Neural cell (in vitro differentiated cells): ENCODE measurements around the gene RNASE7. TPM values are rescaled to one million over a fixed set of nuclear protein-coding genes. Genes with fewer than 3 reads are reported as not detected.

Source experiments
- H2AFZ ChIP-seq: fragments of 200-600, 300-800 bp; sonication (generic), shearing (Covaris generic); 2 replicates; pipeline ENCODE4 v1.6.0; 2014; ENCODE audit warnings: low read depth, mild to moderate bottlenecking, antibody characterized with exemption, low read length, moderate library complexity
- H3F3A ChIP-seq: fragments of 200-600 bp; shearing (Covaris generic); 2 replicates; pipeline ENCODE4 v1.6.1; 2016; ENCODE audit warnings: mild to moderate bottlenecking, moderate library complexity, mixed read lengths, antibody characterized with exemption, low read length; ENCODE audit not compliant: insufficient read depth, poor library complexity, severe bottlenecking
- H3K27ac ChIP-seq: fragments of 200-600, 300-800 bp; sonication (generic), shearing (Covaris generic); 2 replicates; pipeline ENCODE4 v1.5.1; 2014; ENCODE audit warnings: mild to moderate bottlenecking, low read length, moderate library complexity
- H3K27me3 ChIP-seq: fragments of 300-800, 200-600 bp; sonication (generic), shearing (Covaris generic); 2 replicates; pipeline ENCODE4 v1.6.0; 2014; ENCODE audit warnings: mild to moderate bottlenecking, low read depth, low read length, moderate library complexity; ENCODE audit not compliant: insufficient read depth
- H3K36me3 ChIP-seq: fragments of 300-800, 200-600 bp; sonication (generic), shearing (Covaris generic); 2 replicates; pipeline ENCODE4 v1.5.1; 2014; ENCODE audit warnings: mild to moderate bottlenecking, antibody characterized with exemption, low read length, moderate library complexity; ENCODE audit not compliant: insufficient read depth
- H3K4me2 ChIP-seq: fragments of 300-800, 200-600 bp; sonication (generic), shearing (Covaris generic); 2 replicates; pipeline ENCODE4 v1.6.0; 2014; ENCODE audit warnings: mild to moderate bottlenecking, low read length
- H3K4me3 ChIP-seq: fragments of 300-800, 200-600 bp; sonication (generic), shearing (Covaris generic); 2 replicates; pipeline ENCODE4 v1.5.1; 2014; ENCODE audit warnings: mild to moderate bottlenecking, low read length, moderate library complexity
- H3K79me2 ChIP-seq: fragments of 200-600 bp; shearing (Covaris generic); replicated peaks from 2 replicates; pipeline ENCODE4 v1.6.0; 2014; ENCODE audit warnings: mild to moderate bottlenecking, low read length, moderate library complexity; ENCODE audit not compliant: insufficient read depth
- H3K9ac ChIP-seq: fragments of 300-800, 200-600 bp; sonication (generic), shearing (Covaris generic); 2 replicates; pipeline ENCODE4 v1.6.1; 2016; ENCODE audit warnings: mild to moderate bottlenecking, low read length, mixed read lengths
- H3K9me2 ChIP-seq: fragments of 200-600 bp; shearing (Covaris generic); 2 replicates; pipeline ENCODE4 v1.6.1; 2016; ENCODE audit warnings: mild to moderate bottlenecking, low read length, mixed read lengths; ENCODE audit not compliant: insufficient read depth
- H3K9me3 ChIP-seq: fragments of 200-600, 300-800 bp; sonication (generic), shearing (Covaris generic); 2 replicates; pipeline ENCODE4 v1.6.1; 2016; ENCODE audit warnings: mild to moderate bottlenecking, mixed run types, low read length, moderate library complexity, mixed read lengths
- H4K20me1 ChIP-seq: fragments of 200-600 bp; shearing (Covaris generic); 2 replicates; pipeline ENCODE4 v1.6.1; 2016; ENCODE audit warnings: mild to moderate bottlenecking, mixed run types; ENCODE audit not compliant: insufficient read depth
- EP300 ChIP-seq: fragments of 450-650 bp; conservative IDR thresholded peaks from 2 replicates; pipeline ENCODE4 v1.6.1; 2014; ENCODE audit warnings: antibody characterized with exemption, mild to moderate bottlenecking, moderate library complexity; ENCODE audit not compliant: poor library complexity, severe bottlenecking
- EZH2 ChIP-seq: fragments of 200-600, 300-800 bp; shearing (Covaris generic), sonication (generic); IDR thresholded peaks from 2 replicates; pipeline ENCODE4 v1.6.1; 2014; ENCODE audit warnings: antibody characterized with exemption, low read length, borderline replicate concordance, mild to moderate bottlenecking; ENCODE audit not compliant: insufficient read depth, poor library complexity, severe bottlenecking
- MXI1 ChIP-seq: fragments of 450-650 bp; conservative IDR thresholded peaks from 2 replicates; pipeline ENCODE4 v1.6.1; 2014; ENCODE audit warnings: antibody characterized with exemption, mild to moderate bottlenecking; ENCODE audit not compliant: poor library complexity, severe bottlenecking
- POLR2AphosphoS5 ChIP-seq: IDR thresholded peaks from 2 replicates; pipeline ENCODE4 v1.6.1; 2012
- RAD21 ChIP-seq: fragments of 450-650 bp; conservative IDR thresholded peaks from 2 replicates; pipeline ENCODE4 v1.6.1; 2014; ENCODE audit warnings: antibody characterized with exemption, mild to moderate bottlenecking, moderate library complexity
- SMC3 ChIP-seq: fragments of 450-650 bp; conservative IDR thresholded peaks from 2 replicates; pipeline ENCODE4 v1.6.1; 2014; ENCODE audit warnings: antibody characterized with exemption, mild to moderate bottlenecking, moderate library complexity; ENCODE audit not compliant: poor library complexity
- TAF1 ChIP-seq: IDR thresholded peaks from 2 replicates; pipeline ENCODE4 v1.6.1; 2012; ENCODE audit warnings: low read depth
- polyA plus RNA-seq: library from polyadenylated mRNA; depleted of rRNA; stranded (reverse); fragments of >200 nt; gene quantifications from 2 replicates; pipeline ENCODE4 v1.2.3, GENCODE V29; 2014
- TF ChIP-seq, protein P1 (sequence below): IDR thresholded peaks from 2 replicates; pipeline ENCODE4 v1.6.1; 2012; ENCODE audit warnings: borderline replicate concordance
- TF ChIP-seq, protein P2 (sequence below): fragments of 450-650 bp; IDR thresholded peaks from 2 replicates; pipeline ENCODE4 v1.5.1; 2014; ENCODE audit warnings: antibody characterized with exemption, mild to moderate bottlenecking, moderate library complexity; ENCODE audit not compliant: poor library complexity, severe bottlenecking

The RNASE7 gene
- polyA plus RNA-seq, 1 donor from 2014 or later: not detected

DNA sequence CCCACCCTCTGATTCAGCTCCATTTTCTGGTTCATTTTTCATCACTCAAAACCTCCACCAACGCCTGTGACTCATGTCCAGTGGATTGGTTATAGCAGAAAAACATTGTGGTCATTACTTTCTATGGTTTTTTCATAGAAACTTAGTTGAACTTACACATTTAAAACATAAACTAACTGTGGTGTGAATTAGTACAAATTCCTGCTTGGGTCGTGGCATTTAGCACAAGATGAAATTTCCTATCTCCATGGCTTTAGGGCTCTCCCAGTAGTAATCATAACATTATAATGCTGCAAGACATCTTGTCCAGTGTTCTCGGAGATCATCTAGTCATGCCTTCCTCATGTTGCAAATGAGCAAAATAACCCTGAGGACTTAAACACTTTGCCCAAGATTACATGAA lies 7.1 kb downstream of the RNASE7 start:
- Histone ChIP-seq H3F3A (no peaks in the 10 kb centered on the region), H3K27me3 (no peaks in the 10 kb centered on the region), H3K9ac (no peak overlapping the region), H3K27ac (no peak overlapping the region), H2AFZ (no peak overlapping the region), H3K79me2 (no peaks in the 10 kb centered on the region), H4K20me1 (no peaks in the 10 kb centered on the region), H3K9me3 (no peaks in the 10 kb centered on the region), H3K9me2 (no peaks in the 10 kb centered on the region), H3K4me2 (no peak overlapping the region), H3K4me3 (no peak overlapping the region), H3K36me3 (no peaks in the 10 kb centered on the region)
- TF ChIP-seq, protein P1, sequence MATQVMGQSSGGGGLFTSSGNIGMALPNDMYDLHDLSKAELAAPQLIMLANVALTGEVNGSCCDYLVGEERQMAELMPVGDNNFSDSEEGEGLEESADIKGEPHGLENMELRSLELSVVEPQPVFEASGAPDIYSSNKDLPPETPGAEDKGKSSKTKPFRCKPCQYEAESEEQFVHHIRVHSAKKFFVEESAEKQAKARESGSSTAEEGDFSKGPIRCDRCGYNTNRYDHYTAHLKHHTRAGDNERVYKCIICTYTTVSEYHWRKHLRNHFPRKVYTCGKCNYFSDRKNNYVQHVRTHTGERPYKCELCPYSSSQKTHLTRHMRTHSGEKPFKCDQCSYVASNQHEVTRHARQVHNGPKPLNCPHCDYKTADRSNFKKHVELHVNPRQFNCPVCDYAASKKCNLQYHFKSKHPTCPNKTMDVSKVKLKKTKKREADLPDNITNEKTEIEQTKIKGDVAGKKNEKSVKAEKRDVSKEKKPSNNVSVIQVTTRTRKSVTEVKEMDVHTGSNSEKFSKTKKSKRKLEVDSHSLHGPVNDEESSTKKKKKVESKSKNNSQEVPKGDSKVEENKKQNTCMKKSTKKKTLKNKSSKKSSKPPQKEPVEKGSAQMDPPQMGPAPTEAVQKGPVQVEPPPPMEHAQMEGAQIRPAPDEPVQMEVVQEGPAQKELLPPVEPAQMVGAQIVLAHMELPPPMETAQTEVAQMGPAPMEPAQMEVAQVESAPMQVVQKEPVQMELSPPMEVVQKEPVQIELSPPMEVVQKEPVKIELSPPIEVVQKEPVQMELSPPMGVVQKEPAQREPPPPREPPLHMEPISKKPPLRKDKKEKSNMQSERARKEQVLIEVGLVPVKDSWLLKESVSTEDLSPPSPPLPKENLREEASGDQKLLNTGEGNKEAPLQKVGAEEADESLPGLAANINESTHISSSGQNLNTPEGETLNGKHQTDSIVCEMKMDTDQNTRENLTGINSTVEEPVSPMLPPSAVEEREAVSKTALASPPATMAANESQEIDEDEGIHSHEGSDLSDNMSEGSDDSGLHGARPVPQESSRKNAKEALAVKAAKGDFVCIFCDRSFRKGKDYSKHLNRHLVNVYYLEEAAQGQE: no peak
- TF ChIP-seq, protein P2, sequence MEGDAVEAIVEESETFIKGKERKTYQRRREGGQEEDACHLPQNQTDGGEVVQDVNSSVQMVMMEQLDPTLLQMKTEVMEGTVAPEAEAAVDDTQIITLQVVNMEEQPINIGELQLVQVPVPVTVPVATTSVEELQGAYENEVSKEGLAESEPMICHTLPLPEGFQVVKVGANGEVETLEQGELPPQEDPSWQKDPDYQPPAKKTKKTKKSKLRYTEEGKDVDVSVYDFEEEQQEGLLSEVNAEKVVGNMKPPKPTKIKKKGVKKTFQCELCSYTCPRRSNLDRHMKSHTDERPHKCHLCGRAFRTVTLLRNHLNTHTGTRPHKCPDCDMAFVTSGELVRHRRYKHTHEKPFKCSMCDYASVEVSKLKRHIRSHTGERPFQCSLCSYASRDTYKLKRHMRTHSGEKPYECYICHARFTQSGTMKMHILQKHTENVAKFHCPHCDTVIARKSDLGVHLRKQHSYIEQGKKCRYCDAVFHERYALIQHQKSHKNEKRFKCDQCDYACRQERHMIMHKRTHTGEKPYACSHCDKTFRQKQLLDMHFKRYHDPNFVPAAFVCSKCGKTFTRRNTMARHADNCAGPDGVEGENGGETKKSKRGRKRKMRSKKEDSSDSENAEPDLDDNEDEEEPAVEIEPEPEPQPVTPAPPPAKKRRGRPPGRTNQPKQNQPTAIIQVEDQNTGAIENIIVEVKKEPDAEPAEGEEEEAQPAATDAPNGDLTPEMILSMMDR: no peak
- TF ChIP-seq MXI1 (no peak), RAD21 (no peak), EP300 (no peak), SMC3 (no peak), TAF1 (no peak), EZH2 (no peak), POLR2AphosphoS5 (no peak)

DNA sequence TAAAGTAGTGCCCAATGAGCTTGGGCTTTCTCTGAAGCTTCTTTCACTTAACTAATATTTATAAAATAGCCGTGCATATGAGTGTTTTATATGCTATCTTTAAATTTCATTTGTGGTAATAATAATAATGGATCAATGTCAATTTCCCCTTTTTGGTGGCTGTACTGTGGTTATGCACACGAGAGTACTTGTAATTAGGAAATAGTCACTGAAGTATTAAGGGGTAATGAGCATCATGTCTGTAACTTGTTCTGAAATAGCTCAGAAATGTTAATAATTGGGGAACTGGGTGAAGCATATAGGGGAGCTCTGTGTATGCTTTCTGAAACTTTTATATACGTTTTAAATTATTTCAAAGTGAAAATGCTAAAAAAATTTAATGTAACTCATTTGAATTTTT lies 8.4 kb downstream of the RNASE7 start:
- Histone ChIP-seq H3K79me2 (no peaks in the 10 kb centered on the region), H3K9ac (no peak overlapping the region), H3K4me3 (no peak overlapping the region), H3K9me3 (no peaks in the 10 kb centered on the region), H3K4me2 (no peak overlapping the region), H3K27me3 (no peaks in the 10 kb centered on the region), H3K36me3 (no peaks in the 10 kb centered on the region), H3K9me2 (no peaks in the 10 kb centered on the region), H3K27ac (no peak overlapping the region), H4K20me1 (no peaks in the 10 kb centered on the region), H3F3A (no peaks in the 10 kb centered on the region), H2AFZ (no peak overlapping the region)
- TF ChIP-seq EZH2 (no peak), EP300 (no peak), MXI1 (no peak), RAD21 (no peak), TAF1 (no peak), SMC3 (no peak)
- TF ChIP-seq, protein P2: no peak
- TF ChIP-seq, protein P1: no peak
